Brain microvascular endothelial cell (primary cell): Measurements from ENCODE around the gene STRA8.
A peak's percentile ranks its signal among the peaks of the same experiment; 100 is the strongest.

Experiments
- DNase-seq: peaks from one replicate; pipeline ENCODE4 v3.0.0-alpha.2; 2020
- H3K27ac ChIP-seq: fragments of 250-450 bp; sonication (Bioruptor Pico); 2 replicates; pipeline ENCODE4 v1.5.1; 2020; ENCODE audit warnings: mild to moderate bottlenecking, moderate library complexity
- H3K27me3 ChIP-seq: fragments of 250-450 bp; sonication (Bioruptor Pico); replicated peaks from 2 replicates; pipeline ENCODE4 v1.5.1; 2020; ENCODE audit warnings: mild to moderate bottlenecking
- H3K36me3 ChIP-seq: fragments of 250-450 bp; sonication (Bioruptor Pico); replicated peaks from 2 replicates; pipeline ENCODE4 v1.5.1; 2020; ENCODE audit warnings: mild to moderate bottlenecking
- H3K4me3 ChIP-seq: 2 replicates; pipeline ENCODE4 v1.5.1; 2011; ENCODE audit warnings: low read depth, mild to moderate bottlenecking, control low read depth, low read length, moderate library complexity
- in situ Hi-C: cut with HindIII; loops from 2 replicates; pipeline ENCODE4 v1.10.0; 2017; ENCODE audit warnings: low sequenced_read_pairs, low pct_ligation_motif_present
- TF ChIP-seq, protein P1 (sequence below): IDR thresholded peaks from 2 replicates; pipeline ENCODE4 v1.5.1; 2011; ENCODE audit warnings: low read depth, mild to moderate bottlenecking, moderate library complexity, low read length, control low read depth, inconsistent platforms; ENCODE audit errors: missing control alignments

STRA8 gene

DNA sequence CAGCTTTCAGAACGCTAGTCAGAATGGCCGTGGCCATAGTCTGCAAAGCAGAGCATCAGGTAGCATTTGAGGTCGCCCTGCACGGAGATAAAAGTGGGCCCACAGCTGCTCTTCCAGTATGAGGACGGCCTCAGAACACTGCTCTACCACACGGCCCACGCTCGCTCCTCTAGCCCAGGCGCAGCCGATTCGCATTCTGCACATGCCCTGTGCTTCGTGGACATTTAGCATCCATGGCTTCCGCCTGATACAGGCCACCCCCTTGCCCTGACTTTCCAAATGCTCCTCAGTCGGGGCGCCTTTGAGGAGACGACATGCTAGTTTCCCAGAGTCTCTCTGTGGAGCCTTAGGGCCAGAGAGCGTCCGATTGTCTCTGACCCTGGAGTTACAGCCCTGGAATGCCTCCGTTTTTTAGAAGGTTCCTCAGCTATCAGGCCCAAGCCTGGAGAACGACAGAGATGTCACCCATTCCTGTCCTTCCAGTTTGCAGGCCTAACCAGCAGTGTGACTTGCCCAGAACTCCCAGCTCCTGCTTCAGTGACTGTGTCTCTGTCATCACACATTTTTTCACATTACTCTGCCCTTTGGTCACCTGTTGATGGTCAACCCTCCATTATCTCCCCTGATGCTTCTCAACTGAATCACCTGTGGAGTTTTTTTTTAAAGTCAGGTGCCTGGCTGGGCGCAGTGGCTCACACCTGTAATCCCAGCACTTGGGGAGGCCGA is 14.3 kb downstream of the STRA8 start:
- TF ChIP-seq, protein P1, sequence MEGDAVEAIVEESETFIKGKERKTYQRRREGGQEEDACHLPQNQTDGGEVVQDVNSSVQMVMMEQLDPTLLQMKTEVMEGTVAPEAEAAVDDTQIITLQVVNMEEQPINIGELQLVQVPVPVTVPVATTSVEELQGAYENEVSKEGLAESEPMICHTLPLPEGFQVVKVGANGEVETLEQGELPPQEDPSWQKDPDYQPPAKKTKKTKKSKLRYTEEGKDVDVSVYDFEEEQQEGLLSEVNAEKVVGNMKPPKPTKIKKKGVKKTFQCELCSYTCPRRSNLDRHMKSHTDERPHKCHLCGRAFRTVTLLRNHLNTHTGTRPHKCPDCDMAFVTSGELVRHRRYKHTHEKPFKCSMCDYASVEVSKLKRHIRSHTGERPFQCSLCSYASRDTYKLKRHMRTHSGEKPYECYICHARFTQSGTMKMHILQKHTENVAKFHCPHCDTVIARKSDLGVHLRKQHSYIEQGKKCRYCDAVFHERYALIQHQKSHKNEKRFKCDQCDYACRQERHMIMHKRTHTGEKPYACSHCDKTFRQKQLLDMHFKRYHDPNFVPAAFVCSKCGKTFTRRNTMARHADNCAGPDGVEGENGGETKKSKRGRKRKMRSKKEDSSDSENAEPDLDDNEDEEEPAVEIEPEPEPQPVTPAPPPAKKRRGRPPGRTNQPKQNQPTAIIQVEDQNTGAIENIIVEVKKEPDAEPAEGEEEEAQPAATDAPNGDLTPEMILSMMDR: no peak
- Histone ChIP-seq H3K27me3 (peaks cover 4% of the 10 kb centered on the region), H3K27ac (no peak overlapping the region), H3K4me3 (no peak overlapping the region), H3K36me3 (no peaks in the 10 kb centered on the region)
- in situ Hi-C loops: no loop called here
- no peak for DNase-seq

DNA sequence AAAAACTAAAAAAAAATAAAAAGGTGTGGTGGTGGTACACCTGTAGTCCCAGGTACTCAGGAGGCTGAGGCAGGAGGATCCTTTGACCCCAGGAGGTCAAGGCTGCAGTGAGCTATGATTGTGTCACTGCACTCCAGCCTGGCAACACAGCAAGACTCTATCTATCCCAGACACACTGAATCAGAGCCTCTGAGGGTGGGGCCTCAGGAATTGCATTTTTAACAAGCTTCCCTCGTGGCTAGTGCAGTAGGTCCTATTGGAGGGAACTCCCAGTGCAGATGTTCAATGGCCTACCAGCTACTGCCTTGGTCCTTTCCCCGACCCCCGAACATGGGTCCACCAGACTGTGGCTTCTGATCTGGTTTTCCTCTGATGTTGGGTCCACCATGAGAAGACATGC is 14.9 kb downstream of the STRA8 start:
- TF ChIP-seq, protein P1: no peak
- in situ Hi-C loops: no loop called here

DNA sequence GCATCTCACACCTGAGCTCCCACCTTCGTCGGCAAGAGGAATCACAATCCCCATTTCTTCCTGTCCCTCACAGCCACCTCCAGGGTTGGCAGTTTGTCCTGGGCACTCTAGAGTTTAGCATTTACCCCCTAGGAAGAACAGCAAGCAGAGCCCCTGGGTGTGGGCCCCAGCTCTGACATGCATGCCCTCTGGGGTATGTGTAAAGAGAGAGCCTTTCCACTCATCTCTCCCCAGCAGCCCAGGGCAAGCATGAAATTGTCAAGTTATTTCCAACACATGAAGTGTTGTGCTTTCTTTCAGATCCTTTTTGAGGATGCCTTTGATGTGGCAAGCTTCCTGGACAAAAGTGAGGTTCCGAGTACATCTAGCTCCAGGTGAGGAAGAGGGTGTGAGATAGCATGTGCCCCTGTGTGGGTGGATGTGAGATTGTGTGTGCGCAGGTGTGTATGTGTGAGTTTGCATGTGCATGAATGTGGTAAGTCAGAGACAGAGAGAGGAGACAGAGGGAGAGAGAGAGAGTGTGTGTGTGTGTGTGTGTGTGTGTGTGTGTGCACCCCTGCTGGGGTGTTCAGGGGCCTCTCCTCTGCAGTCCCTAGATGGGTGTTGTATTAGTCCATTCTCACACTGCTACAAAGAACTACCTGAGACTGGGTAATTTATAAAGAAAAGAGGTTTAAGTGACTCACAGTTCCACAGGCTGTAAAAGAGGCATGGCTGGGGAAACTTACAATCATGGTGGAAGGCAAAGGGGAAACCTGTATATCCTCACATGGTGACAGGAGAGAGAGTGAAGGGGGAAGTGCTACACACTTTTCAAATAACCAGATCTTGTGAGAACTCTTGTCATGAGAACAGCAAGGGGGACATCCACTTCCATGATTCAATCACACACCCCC is 18.1 kb downstream of the STRA8 start:
- Histone ChIP-seq H3K36me3 (no peaks in the 10 kb centered on the region), H3K27me3 (no peaks in the 10 kb centered on the region), H3K4me3 (no peak overlapping the region), H3K27ac (no peak overlapping the region)
- in situ Hi-C loops: no loop called here
- no peak for DNase-seq
- TF ChIP-seq, protein P1: no peak

More for the DNA sequence above, 14.9 kb downstream of the STRA8 start:
- no peak overlapping the region for H3K4me3 ChIP-seq
- no peaks in the 10 kb centered on the region for H3K36me3 ChIP-seq
- H3K27me3 ChIP-seq: peaks cover 2% of the 10 kb centered on the region
- DNase-seq: no peak
- no peak overlapping the region for H3K27ac ChIP-seq

DNA sequence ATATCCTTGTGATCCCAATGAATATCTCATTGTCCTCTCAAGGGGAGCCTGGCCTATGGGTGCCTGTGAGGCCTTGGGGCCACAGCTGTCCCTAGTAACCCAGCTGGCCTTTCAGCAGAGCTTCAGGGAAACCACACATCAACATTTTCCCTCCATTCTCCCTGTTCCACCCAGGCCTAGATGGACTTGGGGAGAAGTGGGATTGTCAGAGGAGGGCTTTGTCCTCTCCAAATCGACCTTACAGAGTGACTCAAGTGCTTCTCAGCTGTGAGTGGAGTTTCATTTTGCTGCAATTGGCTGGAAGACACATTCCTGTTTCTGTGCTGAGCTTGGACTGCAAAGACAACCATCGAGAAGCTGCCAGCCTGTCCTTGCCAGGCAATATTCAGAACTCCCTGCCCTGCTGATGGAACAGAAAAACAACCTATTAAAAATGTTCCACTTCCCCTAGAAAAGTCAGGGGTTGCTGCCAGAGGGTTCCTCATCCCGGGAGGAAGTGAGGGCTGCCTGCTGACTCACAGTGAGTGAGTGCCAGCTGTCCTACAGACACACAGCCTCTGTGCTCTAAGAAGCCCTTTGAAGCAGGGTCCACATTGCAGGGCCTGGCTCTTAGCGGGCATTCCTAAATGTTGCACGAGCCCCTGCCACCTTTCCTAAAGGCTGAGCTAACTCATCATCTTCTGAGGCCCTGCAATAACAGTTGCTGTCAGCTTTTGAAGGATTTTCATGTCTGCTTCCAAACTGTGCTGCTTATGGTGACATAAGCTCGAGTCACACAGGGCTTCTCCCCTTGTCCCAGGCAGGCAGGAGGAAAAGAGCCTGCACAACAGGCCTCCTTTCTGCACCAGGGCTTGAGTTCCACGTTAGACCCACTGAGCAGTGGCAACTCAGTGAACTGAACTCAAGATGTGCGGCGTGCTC is 20.5 kb downstream of the STRA8 start:
- in situ Hi-C loops: no loop called here
- no peak overlapping the region for H3K27ac ChIP-seq
- no peaks in the 10 kb centered on the region for H3K36me3 ChIP-seq
- H3K4me3 ChIP-seq: no peak overlapping the region
- peak; percentile 61 for DNase-seq
- H3K27me3 ChIP-seq: no peaks in the 10 kb centered on the region
- TF ChIP-seq, protein P1: no peak

DNA sequence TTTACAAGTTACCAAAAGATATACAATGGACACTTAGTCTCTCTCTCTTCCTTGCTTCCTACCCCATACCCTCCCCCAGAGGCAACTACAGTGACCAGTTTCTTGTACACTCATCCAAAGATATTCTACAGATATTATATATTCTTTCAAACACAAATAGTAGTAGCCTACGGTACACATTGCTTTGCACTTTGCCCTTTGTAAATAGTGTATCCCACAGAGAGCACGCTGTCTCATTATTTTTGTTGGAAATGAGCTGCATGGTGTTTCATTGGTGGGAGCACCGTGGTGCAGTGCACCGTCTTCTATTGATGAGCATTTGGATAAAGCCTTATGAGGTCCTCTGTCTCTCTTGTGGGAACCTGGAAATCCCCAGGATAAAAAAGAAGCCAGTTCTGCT is 24.2 kb downstream of the STRA8 start:
- TF ChIP-seq, protein P1: no peak
- in situ Hi-C loops: no loop called here
- Histone ChIP-seq H3K27me3 (no peaks in the 10 kb centered on the region), H3K36me3 (no peaks in the 10 kb centered on the region), H3K27ac (no peak overlapping the region), H3K4me3 (no peak overlapping the region)
- no peak for DNase-seq
